Keratinocyte (primary cell): Measurements from ENCODE around the gene AMELY. TPM values are rescaled to one million over a fixed set of nuclear protein-coding genes. Genes with fewer than 3 reads are reported as not detected.

Experiments used
- DNase-seq: peaks from one replicate; pipeline ENCODE4 v3.0.0-alpha.2; 2011; ENCODE audit warnings: low read depth, missing footprints, low spot score
- FAIRE-seq: peaks from 2 replicates; lab custom pipeline; 2011; peaks lifted over from hg19 to GRCh38; lab: Jason Lieb, UNC
- H2AFZ ChIP-seq: 2 replicates; pipeline ENCODE4 v1.6.0; 2012; ENCODE audit warnings: low read length, control low read depth, inconsistent platforms; ENCODE audit not compliant: control insufficient read depth
- H3K27ac ChIP-seq: 2 replicates; pipeline ENCODE4 v1.5.1; 2011; ENCODE audit warnings: low read length; ENCODE audit not compliant: control insufficient read depth, insufficient read depth
- H3K27me3 ChIP-seq: 3 replicates; pipeline ENCODE4 v1.6.0; 2011; ENCODE audit warnings: low read length; ENCODE audit not compliant: control insufficient read depth, insufficient read depth; ENCODE audit errors: extremely low read depth
- H3K36me3 ChIP-seq, 2 experiments: 2 replicates in 1 of 2; 3 replicates in 1 of 2; pipeline ENCODE4 v1.5.1; 2011; ENCODE audit warnings: low read length in 2 of 2, mild to moderate bottlenecking in 1 of 2; ENCODE audit not compliant: control insufficient read depth in 2 of 2, insufficient read depth in 2 of 2; ENCODE audit errors: extremely low read depth in 1 of 2
- H3K4me1 ChIP-seq: 3 replicates; pipeline ENCODE4 v1.5.1; 2011; ENCODE audit warnings: low read length; ENCODE audit not compliant: control insufficient read depth, insufficient read depth; ENCODE audit errors: extremely low read depth
- H3K4me2 ChIP-seq: 3 replicates; pipeline ENCODE4 v1.6.0; 2011; ENCODE audit warnings: low read depth, low read length; ENCODE audit not compliant: control insufficient read depth, insufficient read depth; ENCODE audit errors: extremely low read depth
- H3K4me3 ChIP-seq, 3 experiments: fragments of 200-600 bp in 1 of 3; sonication (generic) in 1 of 3; 2 replicates in 2 of 3; 3 replicates in 1 of 3; pipeline ENCODE4 v1.5.1; 2011 to 2016; ENCODE audit warnings: low read length in 3 of 3, mild to moderate bottlenecking in 3 of 3, control low read depth in 2 of 3, inconsistent platforms in 1 of 3, low read depth in 1 of 3, mixed read lengths in 1 of 3, mixed run types in 1 of 3, moderate library complexity in 1 of 3; ENCODE audit not compliant: control insufficient read depth in 2 of 3, insufficient read depth in 2 of 3; ENCODE audit errors: extremely low read depth in 1 of 3
- H3K79me2 ChIP-seq: 2 replicates; pipeline ENCODE4 v1.6.0; 2012; ENCODE audit warnings: low read length; ENCODE audit not compliant: control insufficient read depth, insufficient read depth
- H3K9ac ChIP-seq: 3 replicates; pipeline ENCODE4 v1.6.0; 2011; ENCODE audit warnings: low read length; ENCODE audit not compliant: control insufficient read depth, insufficient read depth; ENCODE audit errors: extremely low read depth
- H3K9me1 ChIP-seq: 3 replicates; pipeline ENCODE4 v1.6.0; 2011; ENCODE audit warnings: low read length; ENCODE audit not compliant: control insufficient read depth, insufficient read depth; ENCODE audit errors: extremely low read depth
- H3K9me3 ChIP-seq: 2 replicates; pipeline ENCODE4 v1.5.1; 2012; ENCODE audit warnings: low read depth, low read length; ENCODE audit not compliant: control insufficient read depth
- H4K20me1 ChIP-seq: 3 replicates; pipeline ENCODE4 v1.6.0; 2011; ENCODE audit warnings: low read length; ENCODE audit not compliant: control insufficient read depth, insufficient read depth; ENCODE audit errors: extremely low read depth
- CTCF ChIP-seq, 3 experiments: IDR thresholded peaks in 1 of 3; conservative IDR thresholded peaks in 1 of 3; optimal IDR thresholded peaks in 1 of 3; 2 replicates in 2 of 3; 3 replicates in 1 of 3; pipeline versions ENCODE3 to v1.5.1; 2011; ENCODE audit warnings: low read length in 3 of 3, mild to moderate bottlenecking in 3 of 3, moderate library complexity in 2 of 3, control low read depth in 1 of 3, inconsistent platforms in 1 of 3; ENCODE audit not compliant: insufficient read depth in 2 of 3; ENCODE audit errors: extremely low read depth in 1 of 3
- EZH2 ChIP-seq: IDR thresholded peaks from one replicate; pipeline ENCODE4 v1.6.1; 2012; ENCODE audit warnings: inconsistent platforms, mild to moderate bottlenecking, low read length, moderate library complexity
- dilution Hi-C: fragments of 300-500 bp; cut with MboI; formaldehyde crosslinking; loops from one replicate; pipeline ENCODE4 v1.7.0; 2020; ENCODE audit warnings: low sequenced_read_pairs; ENCODE audit not compliant: extremely low pct_ligation_motif_present
- polyA plus RNA-seq, 5 experiments: library from polyadenylated mRNA; depleted of rRNA in 3 of 5; stranded (reverse) in 3 of 5; stranded (forward) in 1 of 5; unstranded in 1 of 5; fragments of >200 nt; gene quantifications; 1 replicate in 1 of 5; 2 replicates in 3 of 5; 3 replicates in 1 of 5; pipeline versions ENCODE4 v1.2.1 to v1.2.3, GENCODE V29; 2011 to 2012; ENCODE audit warnings: missing spikeins in 2 of 5, low read depth in 1 of 5, low replicate concordance in 1 of 5

The AMELY gene
- polyA plus RNA-seq, 1 donor (not counting 4 experiments of a cell fraction or from before 2014, with no cell fraction given): not detected

DNA sequence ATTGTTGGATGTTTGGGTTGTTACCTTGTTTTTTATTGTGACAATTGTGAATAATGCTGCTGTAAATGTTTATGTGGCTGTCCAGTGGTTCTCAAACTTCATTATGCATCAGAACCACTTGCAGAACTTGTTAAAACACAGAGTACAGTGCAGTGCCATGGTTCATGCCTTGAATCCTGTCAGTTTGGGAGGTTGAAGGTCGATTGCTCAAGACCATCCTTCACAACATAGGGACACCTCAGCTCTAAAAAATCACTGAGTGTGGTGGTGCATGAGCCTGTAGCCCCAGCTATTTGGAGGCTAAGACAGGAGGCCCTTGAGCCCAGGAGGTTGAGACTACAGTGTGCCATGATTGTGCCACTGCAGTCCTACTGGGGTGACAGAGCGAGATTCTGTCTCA, 23.9 kb upstream of the AMELY start:
- Histone ChIP-seq H3K9me1 (no peaks in the 10 kb centered on the region), H3K36me3 (no peaks in the 10 kb centered on the region), H3K4me3 (no peak overlapping the region), H3K9me3 (no peaks in the 10 kb centered on the region), H2AFZ (no peak overlapping the region), H3K4me1 (no peaks in the 10 kb centered on the region), H3K79me2 (no peaks in the 10 kb centered on the region), H4K20me1 (no peaks in the 10 kb centered on the region), H3K27me3 (no peaks in the 10 kb centered on the region), H3K4me2 (no peak overlapping the region), H3K27ac (no peak overlapping the region), H3K9ac (no peak overlapping the region)
- dilution Hi-C loops: no loop called here
- no peak for FAIRE-seq
- TF ChIP-seq CTCF (optimal IDR thresholded peaks at IDR 0.05 in 1 of 3, IDR thresholded peaks at IDR 0.05 in 1 of 3, conservative IDR thresholded peaks at IDR 0.05 in 1 of 3; ENCODE audit: extremely low read depth in 1 of 3, insufficient read depth in 2 of 3, low read length in 3 of 3): no peak
- TF ChIP-seq EZH2: no peak
- no peak for DNase-seq

DNA sequence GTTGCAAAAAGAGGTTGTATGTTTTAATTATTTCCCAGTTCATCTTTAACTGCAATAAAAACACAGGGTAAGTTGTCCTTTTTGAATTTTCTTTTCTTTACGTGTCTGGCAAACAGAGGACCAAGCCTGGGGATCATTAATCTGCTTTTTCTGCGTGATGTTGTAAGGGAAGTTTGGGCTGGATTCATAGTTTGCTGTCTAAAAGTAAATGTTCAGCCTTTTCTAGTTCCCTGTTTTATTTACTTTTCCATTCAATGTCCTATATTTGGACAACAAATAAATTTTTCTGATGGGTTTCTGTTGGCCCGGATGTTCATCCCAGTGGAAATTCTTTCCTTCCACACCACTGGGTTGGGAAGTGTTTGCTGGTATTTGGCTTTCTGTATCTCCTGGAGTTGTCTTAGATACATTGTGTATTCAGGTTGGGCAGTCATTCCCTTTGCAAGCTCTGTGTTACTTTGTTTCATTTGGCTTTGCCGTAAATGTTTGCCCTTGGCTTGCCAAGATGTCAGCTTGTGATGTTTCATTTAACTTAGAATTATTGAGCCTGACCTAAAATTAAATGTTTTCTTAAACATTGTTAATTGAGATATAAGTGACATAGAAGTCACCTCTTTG, 20.3 kb upstream of the AMELY start:
- TF ChIP-seq CTCF (optimal IDR thresholded peaks at IDR 0.05 in 1 of 3, IDR thresholded peaks at IDR 0.05 in 1 of 3, conservative IDR thresholded peaks at IDR 0.05 in 1 of 3; ENCODE audit: extremely low read depth in 1 of 3, insufficient read depth in 2 of 3, low read length in 3 of 3) (no peak), EZH2 (no peak)
- H3K9me3 ChIP-seq: no peaks in the 10 kb centered on the region
- H2AFZ ChIP-seq: no peak overlapping the region
- FAIRE-seq (no peak), DNase-seq (no peak)
- no peaks in the 10 kb centered on the region for H3K4me1 ChIP-seq
- no peak overlapping the region for H3K27ac ChIP-seq
- H4K20me1 ChIP-seq: no peaks in the 10 kb centered on the region
- H3K4me2 ChIP-seq: no peak overlapping the region
- H3K27me3 ChIP-seq: no peaks in the 10 kb centered on the region
- dilution Hi-C loops: no loop called here
- H3K36me3 ChIP-seq: no peaks in the 10 kb centered on the region
- no peak overlapping the region for H3K9ac ChIP-seq
- H3K4me3 ChIP-seq: no peak overlapping the region
- H3K79me2 ChIP-seq: no peaks in the 10 kb centered on the region
- no peaks in the 10 kb centered on the region for H3K9me1 ChIP-seq
